Measurements from ENCODE around the gene CAMTA1.

Gene CAMTA1

DNA sequence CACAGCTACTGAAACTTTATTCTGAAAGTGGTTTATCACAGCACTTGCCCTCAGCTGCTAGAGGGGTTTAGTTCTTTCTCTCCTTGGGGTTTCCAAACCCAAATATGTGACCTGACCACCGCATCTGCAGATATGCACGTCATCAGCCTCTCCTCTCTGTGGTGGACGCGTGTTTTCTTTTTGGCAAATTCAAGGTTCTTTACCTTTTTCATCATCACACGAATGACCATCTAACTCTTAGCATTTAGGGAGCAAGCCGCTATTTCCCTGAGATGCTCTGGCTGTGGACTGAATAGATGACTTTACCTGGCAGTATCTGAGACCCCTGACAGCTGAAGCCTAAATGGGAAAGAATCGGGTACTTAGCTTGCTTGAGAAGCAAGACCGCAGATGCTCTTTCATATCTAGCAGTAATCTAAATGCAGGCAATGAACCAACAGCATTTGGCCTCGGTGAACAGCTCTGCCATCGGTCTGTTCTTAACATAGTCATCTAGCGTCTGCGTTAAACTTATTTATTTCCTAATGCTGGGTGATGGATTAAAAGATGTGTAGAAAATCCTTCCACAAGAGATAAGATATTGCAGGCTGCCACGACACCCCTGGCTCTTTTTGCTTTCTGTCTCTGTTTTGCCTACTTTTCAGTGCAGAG is 463.4 kb downstream of the CAMTA1 start:
- no peak for DNase-seq

DNA sequence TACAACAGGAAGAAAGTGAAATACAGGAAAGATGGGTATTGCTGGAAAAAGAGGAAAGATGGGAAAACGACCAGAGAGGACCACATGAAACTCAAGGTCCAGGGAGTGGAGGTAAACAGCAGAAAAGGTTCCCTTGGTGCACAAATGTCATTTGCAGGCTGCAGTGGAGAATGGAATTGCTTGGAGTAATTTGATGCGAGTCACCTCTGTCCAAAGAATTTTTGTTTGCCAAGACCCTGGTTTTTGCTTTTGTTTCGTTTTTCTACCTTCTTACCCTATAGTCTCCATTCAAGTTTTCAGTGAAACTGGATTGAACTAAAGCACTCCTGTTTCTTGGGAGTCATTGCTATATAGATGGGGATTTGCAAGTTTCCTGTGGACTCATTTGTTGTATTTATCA is 464.3 kb downstream of the CAMTA1 start:
- no peak for DNase-seq

DNA sequence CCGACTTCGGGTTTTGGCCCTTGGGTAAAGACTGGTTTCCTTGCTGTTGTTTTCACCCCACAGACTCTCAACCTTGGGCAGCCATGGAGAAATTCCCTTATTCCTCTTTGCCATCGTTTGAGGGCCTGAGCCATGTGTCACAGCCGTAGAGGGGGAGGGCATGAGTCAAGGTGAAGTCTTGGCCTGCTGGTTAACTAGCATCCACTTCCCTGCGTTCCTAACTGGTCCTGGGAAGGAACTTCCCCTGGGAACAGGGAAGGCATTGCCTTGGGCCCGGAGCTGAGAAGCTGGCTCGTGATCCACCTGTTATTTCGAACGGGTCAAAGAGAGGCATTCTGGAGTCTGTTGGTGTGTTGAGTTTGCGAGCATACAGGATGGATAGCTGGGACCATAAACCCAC is 464.9 kb downstream of the CAMTA1 start:
- no peak for DNase-seq

DNA sequence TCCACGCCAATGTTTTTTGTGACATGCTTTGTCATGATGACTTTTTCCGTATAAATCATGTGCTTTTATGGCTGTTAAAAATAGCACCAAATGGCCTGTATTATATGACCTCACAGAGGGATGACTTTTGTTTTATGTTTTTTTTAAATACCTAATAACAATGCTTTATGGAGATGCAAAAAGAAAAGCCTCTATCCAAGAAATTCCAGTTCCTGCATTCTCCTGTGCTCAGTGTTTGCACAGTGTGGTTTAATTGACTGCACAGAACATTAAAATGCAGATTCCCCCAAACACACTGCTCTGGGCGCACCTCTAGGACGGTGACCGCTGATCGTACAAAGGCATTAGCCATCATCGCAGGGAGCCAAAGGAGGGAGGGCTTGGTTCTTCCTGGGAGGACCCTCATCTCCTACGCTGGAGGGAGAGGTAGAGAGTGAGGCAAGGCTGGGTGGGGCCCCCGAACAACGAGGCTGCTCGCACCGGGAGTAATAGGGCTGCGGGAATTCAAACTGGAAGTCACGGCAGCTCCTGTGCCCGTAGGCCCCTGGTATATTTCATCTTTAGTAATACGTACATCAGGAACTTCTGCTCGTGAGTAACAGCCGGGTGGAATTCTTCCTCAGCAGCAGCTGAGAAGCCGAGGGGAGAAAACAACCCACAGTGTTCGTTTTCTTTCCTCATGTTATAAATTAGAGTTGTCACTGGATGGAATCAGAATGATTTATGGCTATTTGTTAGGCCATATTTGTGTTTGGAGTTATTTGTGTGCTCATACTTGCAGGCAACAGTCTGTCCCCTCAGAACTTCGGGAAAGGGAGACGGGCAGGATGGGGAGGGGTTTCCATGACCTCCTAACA is 465.6 kb downstream of the CAMTA1 start:
- no peak for DNase-seq

DNA sequence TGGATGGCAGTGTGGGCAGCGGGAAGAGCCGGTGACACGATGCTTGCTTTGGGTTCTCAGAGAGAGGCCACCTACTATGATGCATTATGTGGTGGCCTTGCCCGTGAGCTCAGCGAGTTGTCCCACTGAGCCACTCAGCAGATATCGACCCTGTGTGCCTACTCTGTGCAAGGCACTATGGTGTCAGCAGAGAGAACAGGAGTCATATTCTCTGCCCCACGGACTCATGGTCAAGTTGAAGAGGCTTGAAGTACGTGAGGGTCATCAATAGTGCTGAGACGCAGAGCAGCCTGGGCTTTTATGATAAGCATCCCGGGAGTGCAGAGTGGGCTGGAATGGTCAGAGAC is 466.2 kb downstream of the CAMTA1 start:
- no peak for DNase-seq

DNA sequence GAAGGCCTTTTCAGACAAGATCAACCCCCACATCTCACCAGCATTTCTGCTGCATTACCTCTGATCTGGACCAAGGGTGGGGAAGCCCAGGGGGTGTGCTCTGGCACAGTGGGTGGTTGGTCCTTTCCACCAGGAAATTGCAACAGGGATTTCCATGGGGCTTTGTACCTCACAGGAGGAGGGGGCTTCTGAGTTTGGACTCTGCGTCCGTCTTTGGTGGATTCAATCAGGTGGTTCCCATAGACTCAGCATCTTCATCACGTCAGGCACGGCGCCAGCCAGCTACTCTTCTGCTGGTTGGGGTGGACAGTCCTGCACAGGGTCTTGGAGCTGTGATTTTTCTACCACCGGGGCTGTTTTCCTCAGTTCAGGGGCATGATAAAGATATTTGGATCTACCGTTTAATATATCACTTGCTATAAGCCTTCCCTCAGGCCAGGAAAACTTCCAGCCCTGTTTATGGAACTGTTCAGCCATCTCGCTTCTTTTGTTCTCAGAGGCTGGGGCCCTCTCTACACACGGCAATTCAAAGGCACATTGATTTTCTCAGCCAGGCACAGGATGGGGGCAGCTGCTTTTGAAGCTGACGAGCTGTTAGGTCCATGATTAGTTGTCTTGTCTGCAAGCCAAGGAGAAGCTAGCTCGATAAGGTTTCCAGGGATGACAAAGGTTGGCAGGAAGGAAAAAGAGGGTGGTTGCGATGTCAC is 467.3 kb downstream of the CAMTA1 start:
- DNase-seq = no peak

DNA sequence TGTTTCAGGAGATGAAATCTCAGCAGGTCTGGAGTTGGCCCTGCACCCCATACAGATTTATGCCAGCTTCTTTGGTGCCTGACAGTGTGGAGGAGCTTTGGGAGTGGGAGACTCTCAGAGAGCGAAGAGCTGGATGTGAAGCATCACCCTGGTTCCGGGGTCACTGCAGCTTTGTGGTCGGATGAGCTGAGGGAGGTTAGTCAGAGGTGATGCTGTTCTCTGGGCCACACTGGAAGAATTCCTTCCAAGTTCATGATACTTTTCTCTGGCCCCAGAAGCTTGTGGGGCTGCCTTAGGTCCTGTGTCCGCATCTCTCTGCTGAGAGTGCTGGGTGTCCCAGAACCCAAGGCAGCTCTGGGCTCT is 467.8 kb downstream of the CAMTA1 start:
- no peak for DNase-seq

DNA sequence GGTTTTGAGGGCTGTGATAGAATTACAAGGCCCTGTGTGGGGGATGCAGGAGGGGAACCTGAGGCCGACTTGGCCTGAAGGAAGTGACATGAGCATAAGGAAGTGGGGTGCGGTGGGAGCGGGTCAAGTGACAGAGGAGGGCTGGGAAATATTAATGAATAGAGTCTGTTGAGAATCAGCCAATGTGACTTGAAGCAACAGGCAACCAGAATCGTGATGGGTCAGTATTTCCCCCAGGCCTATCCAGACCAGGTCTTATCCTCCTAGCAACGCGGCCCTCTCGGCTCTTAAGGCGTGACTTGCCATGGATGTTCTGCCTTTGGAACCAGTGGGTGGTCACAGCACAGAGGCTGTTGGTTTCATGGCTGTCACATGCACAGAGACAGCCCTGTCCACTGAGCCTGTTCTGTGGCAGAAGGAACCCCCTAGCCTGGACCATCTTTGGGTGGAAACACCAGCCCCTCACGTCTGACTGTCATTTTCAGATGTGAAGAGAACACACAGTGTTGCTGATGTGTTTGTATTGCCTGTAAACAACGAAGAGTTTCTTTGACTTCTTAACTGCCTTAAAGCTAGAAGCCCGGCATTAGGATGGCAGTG is 468.8 kb downstream of the CAMTA1 start:
- DNase-seq = no peak

DNA sequence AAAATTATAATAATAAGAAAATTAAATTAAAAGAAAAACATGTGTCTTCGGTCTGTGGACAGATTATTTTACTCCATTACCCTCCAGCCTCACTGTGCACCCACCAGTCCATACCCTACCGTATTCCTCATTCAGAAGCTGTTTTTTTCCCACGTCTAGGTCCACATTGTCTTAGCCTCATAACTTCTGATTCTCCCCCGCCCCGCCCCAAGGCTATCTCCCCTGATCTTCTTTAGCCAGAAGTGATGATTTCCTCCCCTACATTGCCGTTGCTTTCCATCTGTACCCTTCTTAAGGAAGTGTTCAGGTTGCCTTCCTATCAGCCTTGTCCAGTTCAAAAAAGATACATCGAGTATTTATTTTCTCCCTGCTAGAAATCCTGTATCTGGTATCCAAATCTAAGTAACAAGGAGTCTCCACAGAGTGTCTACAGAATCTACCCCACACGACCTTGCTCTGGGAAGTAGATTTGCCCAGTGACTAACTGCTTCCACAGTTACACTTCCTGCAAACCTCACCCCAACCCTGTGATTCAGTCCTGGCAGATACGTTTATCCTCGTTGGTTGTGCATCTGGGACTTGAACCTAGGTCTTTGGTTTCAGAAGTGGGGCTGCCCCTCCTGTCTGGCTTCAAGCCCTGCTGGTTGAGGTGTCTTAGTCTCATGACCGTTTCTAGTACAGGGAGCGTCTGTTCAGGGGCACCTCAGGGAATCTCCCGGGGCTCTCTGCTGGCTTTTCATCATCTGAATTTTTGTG is 470.2 kb downstream of the CAMTA1 start:
- no peak for DNase-seq

DNA sequence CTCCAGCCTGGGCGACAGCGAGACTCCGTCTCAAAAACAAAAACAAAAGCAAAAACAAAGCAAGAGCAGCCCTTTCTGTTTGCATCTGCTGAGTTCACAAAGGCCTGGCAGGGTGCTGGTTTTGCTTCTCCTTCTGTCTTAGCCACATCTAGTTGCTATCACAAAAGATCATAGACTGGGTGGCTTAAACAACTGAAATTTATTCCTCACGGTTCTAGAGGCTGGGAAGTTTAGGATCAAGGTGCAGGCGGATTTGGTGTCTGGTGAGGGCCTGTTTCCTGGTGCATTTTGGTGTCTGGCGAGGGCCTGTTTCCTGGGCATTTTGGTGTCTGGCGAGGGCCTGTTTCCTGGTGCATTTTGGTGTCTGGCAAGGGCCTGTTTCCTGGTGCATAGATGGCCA is 471.3 kb downstream of the CAMTA1 start:
- no peak for DNase-seq

DNA sequence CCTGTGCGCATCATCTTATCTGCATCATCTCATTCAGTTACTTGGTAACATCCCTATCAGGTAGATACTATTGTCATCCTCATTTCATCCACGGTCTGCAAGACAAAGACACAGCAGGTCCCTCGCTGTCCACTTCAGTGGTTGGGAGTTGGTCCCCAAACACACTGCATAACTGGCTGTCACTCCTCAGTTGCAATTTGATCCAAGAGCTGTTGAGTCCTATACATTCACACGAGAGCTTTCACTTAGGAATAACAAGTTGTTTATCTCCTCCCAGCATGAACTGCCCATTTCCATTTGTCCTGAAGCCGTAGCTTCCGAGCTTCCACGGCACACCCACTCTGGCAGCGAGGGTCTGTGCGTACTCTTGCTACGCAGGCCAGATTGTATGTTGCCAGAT is 472.0 kb downstream of the CAMTA1 start:
- no peak for DNase-seq

DNA sequence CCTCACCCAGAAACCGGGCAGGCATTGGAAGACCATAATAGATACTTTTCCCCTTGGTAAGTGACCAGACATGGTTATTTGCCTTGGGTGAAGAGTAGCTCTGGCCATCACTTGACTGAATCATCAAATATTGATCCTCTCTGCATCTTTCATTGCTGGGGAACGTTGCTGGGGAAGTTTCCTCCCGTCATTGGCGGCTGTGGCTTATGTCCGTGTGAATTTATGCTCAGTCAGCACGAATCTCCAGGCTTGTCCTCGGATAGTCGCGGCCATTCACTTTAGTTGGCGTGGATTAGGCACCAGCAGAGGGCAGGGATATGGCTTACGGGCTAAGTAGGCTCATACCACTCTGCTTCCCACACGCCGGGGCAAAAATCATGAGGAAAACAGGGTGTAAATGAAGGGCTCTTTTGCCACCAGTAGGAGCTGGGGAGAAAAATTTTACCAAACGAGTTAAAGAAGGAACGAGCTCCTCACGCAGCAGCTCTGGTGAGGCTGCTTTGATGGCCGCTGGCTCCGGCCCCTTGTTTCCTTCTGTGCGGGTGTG is 473.4 kb downstream of the CAMTA1 start:
- DNase-seq = no peak

DNA sequence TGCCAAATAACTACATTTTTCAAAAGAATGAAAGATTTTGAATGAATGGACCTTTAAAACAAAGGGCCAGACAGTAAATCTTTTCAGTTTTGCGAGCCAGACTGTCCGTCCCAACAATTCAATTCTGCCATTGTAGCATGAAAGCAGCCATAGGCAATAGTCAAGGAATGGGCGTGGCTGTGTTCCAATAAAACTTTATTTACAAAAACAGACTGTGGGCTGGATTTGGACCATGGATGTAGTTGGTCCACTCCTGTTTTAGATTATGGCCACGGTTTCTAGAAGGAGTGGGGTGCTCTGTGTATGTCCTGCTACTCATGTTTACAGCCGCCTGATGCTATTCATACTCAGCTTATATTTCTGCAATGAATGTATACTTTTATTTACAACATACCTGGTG is 474.7 kb downstream of the CAMTA1 start:
- DNase-seq = no peak

DNA sequence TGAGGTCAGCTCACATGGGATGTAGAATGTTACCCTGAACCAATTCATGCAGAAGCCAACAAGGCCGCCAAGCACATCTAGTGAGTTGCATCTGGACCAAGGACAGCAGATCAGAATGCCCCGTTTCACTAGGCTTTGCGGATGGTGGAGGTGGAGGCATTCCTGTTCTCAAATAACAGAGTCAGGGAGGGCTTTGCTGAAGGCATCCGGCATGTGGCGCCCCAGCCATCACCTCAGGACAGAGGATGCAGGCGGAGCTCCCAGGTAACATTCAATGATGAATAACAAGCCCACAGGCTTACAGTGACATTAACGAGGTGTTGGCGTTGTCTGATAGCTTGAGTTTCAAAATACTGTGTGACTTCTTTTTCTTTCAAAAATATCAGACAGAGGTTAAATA is 476.2 kb downstream of the CAMTA1 start:
- DNase-seq = no peak

DNA sequence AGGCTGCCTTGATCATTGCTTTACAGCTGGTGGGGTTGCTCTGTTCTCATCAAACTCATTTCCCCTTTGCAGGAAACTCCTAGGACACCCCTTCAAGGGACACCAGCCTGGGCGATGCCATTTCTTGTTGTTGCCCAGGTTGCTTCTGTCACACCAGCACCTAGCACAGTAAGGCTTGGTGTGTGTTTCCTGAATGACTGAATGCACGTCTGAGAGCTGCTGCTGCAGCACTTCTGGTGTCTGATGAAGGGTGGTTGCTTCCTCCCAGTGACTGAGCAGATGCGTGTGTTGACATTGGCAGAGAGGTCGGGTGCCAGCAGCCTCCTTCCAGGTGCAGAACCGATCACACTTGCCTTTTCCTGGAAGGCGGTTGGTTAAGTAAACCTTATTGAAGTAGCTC is 477.4 kb downstream of the CAMTA1 start:
- no peak for DNase-seq

DNA sequence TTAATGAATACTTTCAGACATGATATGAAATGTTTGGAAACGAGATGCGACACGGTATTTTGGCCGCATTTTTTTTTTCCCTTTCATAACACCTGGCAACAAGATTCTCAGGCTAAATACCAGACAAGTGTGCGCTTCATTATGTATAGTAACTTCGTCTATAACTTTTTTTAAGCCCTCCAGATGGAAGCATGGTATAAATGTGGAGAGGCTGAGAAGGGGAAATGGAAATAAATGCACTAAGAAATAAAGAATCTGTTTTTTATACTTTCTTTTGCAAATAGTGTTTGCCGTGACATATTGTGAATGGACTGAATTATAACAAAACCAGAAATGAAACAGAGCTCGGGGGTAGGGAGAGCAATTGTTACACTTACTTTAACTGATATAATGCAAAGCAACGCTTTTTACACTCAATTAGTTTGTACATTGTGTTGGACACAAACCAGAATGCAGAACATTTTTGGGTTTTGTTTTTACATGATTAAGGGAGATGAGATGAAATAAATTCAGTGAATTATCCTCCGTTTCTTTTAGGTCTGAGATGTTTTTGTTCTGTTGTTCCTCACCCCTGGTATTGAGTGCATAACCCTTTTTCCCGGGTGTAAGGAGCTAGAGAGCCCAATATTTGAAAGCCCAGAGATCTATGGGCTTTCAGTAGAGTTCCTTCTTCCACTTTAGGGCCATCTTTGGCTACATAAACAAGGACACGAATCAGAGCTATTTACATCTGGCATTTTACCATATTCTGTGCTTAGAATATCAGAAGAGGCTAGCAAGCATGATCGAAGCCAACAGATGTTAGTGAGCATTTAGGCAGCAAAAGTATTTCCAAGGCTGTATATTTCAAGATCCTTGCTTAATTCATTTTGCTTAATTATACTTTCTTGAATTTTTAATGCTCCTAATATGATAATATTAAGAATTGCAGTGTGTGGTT is 478.0 kb downstream of the CAMTA1 start:
- DNase-seq = no peak

DNA sequence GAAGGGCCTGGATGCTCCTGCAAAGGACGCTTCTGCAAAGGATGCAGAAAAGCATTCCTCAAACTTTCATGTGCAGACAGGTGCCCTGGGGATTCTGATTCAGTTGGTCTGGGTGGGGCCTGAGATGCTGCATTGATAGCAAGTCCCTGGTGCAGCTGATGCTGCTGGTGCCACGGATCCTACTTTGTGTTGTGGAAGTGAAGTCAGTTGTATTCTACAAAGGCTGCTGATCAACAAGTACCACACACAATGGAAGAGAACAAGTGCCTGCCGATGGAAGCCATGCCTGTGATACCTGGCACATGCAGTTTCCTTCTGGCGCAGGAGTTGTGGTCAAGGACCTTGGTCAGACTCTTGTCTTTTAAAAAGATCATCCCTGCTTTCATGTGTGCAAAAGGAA is 478.8 kb downstream of the CAMTA1 start:
- DNase-seq = no peak

DNA sequence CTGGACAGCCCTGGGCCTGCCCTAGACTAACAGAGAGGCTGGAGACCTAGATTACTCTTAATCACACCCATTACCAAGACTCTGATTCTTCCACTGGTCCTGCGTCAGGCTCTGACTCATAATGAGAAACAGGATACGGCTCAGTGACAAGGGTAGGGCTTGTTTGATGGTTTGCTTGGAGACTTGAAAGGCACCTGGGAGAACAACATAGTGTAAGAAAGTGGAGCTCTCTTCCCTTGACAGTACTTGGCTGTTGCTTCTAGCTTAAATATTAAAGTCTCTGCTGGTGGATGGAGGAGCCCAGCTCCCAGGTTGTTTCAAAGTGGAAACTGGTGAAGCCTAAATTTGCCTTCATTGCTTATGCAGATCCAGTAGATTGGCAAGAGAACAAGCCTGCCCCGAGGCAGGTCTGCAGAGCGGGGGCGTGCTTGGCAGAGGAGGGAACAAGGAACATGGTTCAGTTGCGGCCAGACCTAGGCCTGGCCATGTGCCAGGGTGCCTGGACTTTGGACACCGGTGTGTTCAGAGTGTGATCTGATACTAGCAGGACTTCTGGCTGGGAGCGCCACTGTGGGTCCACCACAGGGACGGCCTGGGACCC is 480.6 kb downstream of the CAMTA1 start:
- no peak for DNase-seq

DNA sequence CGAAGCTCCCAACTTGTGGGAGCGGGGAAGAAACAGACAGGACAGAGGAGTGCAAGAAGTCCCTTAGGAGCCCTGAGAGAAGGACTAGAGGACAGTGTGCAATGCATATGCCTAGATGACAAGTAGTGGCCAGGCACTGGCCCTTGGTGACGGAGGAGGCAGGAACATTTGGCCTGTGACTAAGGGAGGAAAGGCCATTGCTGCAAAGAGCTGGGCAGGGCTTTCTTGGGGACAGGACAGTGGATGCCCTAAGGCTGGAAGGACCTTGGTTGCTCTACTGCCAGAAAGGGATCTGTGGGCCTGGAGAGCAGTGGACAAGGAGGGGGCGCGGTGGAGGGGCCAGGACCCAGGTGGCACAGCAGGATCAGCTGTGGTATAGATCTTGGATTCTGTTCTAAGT is 481.3 kb downstream of the CAMTA1 start:
- DNase-seq = no peak

DNA sequence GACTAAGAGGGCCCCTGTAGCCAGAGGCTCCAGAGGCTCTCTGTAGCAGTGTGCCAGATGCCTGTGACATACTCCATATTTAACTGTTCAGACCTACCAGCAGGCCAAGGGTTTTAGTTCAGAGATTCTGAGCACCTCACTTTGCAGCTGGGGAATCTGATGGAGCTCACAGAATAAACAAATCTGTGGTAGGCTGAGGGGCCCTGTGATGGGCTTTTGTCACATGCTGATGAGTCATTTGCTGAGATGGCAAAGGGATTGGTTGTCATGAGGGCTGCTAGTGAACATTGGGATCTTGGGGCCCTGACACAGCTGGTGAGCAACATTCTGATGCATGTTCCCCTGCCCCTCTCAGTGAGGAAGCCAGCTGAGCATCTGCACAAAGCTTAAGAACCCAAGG is 482.2 kb downstream of the CAMTA1 start:
- DNase-seq = no peak

DNA sequence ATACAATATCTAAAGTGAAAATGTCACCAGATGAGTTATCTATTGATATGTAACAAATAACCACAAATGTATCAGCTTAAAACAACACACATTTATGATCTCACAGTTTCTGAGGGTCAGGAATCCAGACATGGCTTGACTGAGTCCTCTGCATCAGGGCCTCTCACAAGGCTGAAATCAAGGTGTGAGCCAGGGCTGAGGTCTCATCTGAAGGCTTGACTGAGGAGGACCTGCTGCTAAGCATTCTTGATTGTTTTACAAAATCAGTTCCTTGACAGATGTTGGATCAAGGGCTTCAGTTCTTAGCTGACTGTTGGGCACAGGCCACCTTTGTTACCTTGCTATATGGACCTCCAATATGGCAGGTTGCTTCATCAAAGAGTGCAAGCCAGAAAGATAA is 483.7 kb downstream of the CAMTA1 start:
- DNase-seq = no peak
